ENCODE measurements around the gene DIP2C. TPM values are rescaled to one million over a fixed set of nuclear protein-coding genes. Genes with fewer than 3 reads are reported as not detected.

Gene DIP2C
- total RNA-seq, 4 donors from 2014 or later, result 2.4 to 14.9 (median 6.1) TPM

DNA sequence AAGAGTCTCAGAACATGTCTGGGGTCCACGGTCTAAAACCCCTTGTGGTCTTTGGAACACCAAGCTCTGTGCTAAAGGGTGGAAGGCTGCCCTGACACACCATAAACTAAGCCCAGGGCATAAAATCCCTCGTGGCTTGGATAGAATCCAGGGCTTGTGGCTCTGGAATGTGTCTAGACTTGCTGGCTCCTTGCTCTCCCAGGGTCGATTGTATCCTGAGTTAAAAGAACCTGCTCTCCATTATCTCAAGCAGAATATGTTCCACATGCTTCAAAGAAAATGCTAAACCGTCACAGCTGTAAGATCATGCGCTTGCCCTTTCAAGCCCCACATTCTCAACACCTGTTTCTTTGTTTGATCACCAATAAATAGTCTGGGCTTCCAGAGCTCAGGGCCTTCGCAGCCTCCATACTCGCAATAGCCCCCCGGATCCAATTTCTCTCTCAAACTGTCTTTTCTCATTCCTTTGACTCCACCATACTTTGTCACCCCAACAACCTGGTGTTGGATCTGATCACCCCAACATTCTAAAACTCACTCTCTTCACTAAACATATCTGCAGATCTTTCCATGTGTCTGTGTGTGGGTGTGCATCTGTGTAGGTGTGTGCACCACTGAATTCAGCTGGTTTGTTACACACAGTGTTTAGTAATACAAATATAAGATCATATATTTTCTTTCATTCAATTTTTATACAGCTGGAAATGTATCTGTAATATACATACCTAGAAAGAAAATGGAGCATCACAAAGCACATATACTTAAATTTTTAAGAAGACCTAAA lies 315.8 kb downstream of the DIP2C start:
- Histone ChIP-seq H3K4me3 (no peak overlapping the region), H3K4me1 (peaks cover 0 to 12% (median 5%) of the 10 kb centered on the region in 3 donors), H3K27me3 (no peaks in the 10 kb centered on the region), H3K9me3 (no peaks in the 10 kb centered on the region), H3K27ac (no peak overlapping the region), H3K36me3 (peaks cover 0 to 32% (median 0%) of the 10 kb centered on the region in 3 donors)
- no peak for DNase-seq
- WGBS, 2 donors, result 33 to 42% methylated on average over 8 of the region's 8 CpGs
- intact Hi-C loops (cut with DNase I), result no loop called here
- TF ChIP-seq CTCF (IDR thresholded peaks at IDR 0.05), result no peak

DNA sequence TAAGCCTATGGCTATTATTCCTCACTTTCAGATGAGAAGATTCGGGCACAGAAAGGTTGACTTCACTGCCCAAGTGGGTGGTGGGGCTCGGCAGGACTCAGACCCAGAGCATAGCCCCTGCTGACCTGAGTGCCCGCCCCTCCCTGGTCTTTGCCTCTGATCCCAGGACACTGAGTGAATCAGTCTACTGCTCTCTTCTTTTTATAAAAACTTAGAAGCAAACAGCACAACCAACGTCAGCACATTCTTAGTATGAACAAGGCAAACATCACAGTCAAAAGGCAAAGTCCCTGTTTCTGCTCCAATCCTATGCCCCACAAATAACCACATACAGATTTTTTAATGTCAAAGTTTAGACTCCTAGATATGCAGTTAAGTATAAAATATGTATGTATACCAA lies 316.5 kb downstream of the DIP2C start:
- no peak overlapping the region for H3K27ac ChIP-seq
- no peaks in the 10 kb centered on the region for H3K9me3 ChIP-seq
- TF ChIP-seq POLR2A (IDR thresholded peaks at IDR 0.05) (no peak), CTCF (IDR thresholded peaks at IDR 0.05) (no peak)
- H3K36me3 ChIP-seq, result peaks cover 0 to 39% (median 0%) of the 10 kb centered on the region in 3 donors
- peaks cover 0 to 12% (median 5%) of the 10 kb centered on the region in 3 donors for H3K4me1 ChIP-seq
- no peaks in the 10 kb centered on the region for H3K27me3 ChIP-seq
- intact Hi-C loops (cut with DNase I), result no loop called here
- no peak overlapping the region for H3K4me3 ChIP-seq
- WGBS, 2 donors, result 81 to 83% methylated on average over 3 to 4 of the region's 4 CpGs
- DNase-seq, result no peak

GRCh38 chr10:372566-372965 lies 316.9 kb downstream of the DIP2C start:
- intact Hi-C loops (cut with DNase I), result no loop called here
- no peak for DNase-seq
- WGBS, 2 donors, result 80 to 96% methylated on average over 3 to 4 of the region's 17 CpGs

GRCh38 chr10:371515-371914 lies 318.0 kb downstream of the DIP2C start:
- H3K36me3 ChIP-seq, result peaks cover 0 to 49% (median 0%) of the 10 kb centered on the region in 3 donors
- 84 to 91% methylated on average over 9 to 11 of the region's 13 CpGs for WGBS, 2 donors
- no peaks in the 10 kb centered on the region for H3K27me3 ChIP-seq
- H3K27ac ChIP-seq, result no peak overlapping the region
- intact Hi-C loops (cut with DNase I), result no loop called here
- no peaks in the 10 kb centered on the region for H3K9me3 ChIP-seq
- peaks cover 0 to 12% (median 5%) of the 10 kb centered on the region in 3 donors for H3K4me1 ChIP-seq
- no peak overlapping the region for H3K4me3 ChIP-seq
- DNase-seq, result no peak
- TF ChIP-seq CTCF (IDR thresholded peaks at IDR 0.05) (no peak), POLR2A (IDR thresholded peaks at IDR 0.05) (no peak)

More at GRCh38 chr10:372566-372965, 316.9 kb downstream of the DIP2C start:
- H3K27ac ChIP-seq, result no peak overlapping the region
- no peak overlapping the region for H3K4me3 ChIP-seq
- H3K9me3 ChIP-seq, result no peaks in the 10 kb centered on the region
- TF ChIP-seq CTCF (IDR thresholded peaks at IDR 0.05) (no peak), POLR2A (IDR thresholded peaks at IDR 0.05) (no peak)
- no peaks in the 10 kb centered on the region for H3K27me3 ChIP-seq
- peaks cover 0 to 12% (median 5%) of the 10 kb centered on the region in 3 donors for H3K4me1 ChIP-seq
- H3K36me3 ChIP-seq, result peaks cover 0 to 41% (median 0%) of the 10 kb centered on the region in 3 donors

GRCh38 chr10:370449-370825 lies 319.0 kb downstream of the DIP2C start:
- Histone ChIP-seq H3K9me3 (no peaks in the 10 kb centered on the region), H3K27me3 (no peaks in the 10 kb centered on the region), H3K36me3 (peaks cover 0 to 49% (median 0%) of the 10 kb centered on the region in 3 donors), H3K27ac (peak overlapping the region in 1 of 4 donors; percentile 13), H3K4me3 (no peak overlapping the region), H3K4me1 (peaks cover 0 to 12% (median 5%) of the 10 kb centered on the region in 3 donors)
- TF ChIP-seq POLR2A (IDR thresholded peaks at IDR 0.05), result no peak
- no peak for TF ChIP-seq CTCF (IDR thresholded peaks at IDR 0.05)
- 73 to 85% methylated on average over 5 to 6 of the region's 6 CpGs for WGBS, 2 donors
- no peak for DNase-seq
- intact Hi-C loops (cut with DNase I), result no loop called here
